Cerebellar cortex (tissue), 1 donor: ENCODE results near the gene OTUD5.
A peak's percentile ranks its signal among the peaks of the same experiment; 100 is the strongest.

Source experiments
- DNase-seq: peaks from one replicate; pipeline ENCODE4 v3.0.0-alpha.2; 2015; ENCODE audit warnings: low spot score

Gene OTUD5

GRCh38 chrX:48937054-48937907 lies 20.1 kb downstream of the OTUD5 start:
- DNase-seq, result no peak

- no peak for DNase-seq
Measured at GRCh38 chrX:48936429-48937053, 20.9 kb downstream of the OTUD5 start.

DNA sequence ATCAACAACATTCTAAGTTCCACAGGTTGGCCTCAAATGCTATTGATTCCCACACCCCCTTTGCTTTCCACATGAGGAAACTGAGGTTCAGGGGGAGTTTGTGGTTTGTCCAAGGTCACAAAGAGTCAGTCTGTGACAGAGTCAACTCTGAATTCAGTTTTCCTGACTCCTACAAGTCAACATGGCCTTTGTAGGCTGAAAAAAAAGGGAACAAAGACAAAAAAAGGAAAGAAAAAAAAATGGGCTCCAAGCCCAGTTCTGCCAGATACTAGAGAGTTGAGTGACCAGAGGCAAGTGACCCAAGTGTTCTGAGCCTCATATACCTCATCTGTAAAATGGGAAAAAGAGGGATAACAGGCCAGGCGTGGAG lies 22.1 kb downstream of the OTUD5 start:
- DNase-seq, result no peak

DNA sequence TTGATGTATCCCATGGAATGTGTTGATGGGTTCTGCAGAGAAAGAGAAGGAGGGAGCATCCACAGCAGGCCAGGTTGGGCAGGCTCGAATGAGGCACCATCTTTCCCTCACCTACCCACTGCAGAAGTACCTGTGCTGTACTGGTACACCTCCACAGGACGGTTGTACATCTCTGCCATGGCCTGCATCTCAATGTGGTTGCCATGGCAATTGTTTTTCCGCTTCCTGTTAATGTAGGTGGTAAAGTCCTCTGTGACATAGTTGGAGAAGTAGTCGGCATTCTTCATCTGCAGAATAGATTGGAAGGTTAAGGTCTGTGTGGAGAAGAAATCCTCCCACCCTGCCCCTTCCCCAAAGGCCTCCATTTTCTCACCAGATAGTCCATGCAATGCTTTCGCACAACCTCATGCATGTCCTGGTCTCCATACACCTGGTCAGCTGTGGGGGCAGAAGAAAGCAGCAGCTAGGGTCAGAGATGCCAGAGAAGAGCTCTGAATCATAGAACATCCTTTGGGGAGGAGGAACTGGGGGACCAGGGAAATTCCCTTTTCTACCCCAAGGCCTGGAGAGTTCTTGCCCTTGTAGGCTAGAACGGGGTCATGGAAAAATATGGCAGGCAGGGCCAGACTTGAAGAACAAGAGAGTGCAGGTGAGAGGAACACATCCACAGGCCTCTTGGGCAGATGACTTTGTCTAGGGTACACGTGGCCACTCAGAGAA lies 22.7 kb downstream of the OTUD5 start:
- DNase-seq, result no peak

- DNase-seq, result no peak
Measured at GRCh38 chrX:48933757-48934156, 23.6 kb downstream of the OTUD5 start.

- DNase-seq, result no peak
Measured at GRCh38 chrX:48927736-48928382, 29.5 kb downstream of the OTUD5 start.

- DNase-seq, result no peak
Measured at GRCh38 chrX:48927123-48927522, 30.3 kb downstream of the OTUD5 start.

DNA sequence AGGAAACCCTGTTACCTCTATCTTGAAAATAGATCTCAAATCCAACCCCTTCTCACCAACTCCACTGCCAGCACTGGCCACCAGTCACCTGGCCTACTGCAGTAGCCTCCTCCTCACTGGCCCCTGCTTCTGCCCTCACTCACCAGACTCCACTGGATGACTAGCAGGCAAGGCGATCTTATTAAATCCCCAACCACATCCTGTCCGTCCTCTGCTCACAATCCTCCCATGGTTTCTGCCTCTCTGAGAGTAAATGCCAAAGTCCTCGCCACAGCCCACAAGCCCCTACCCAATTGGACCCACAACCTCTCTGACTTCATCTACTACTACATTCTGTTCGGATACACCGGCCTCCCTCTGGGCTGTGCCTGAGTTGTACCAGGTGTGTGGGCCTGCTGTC lies 33.1 kb downstream of the OTUD5 start:
- DNase-seq, result no peak

- no peak for DNase-seq
Measured at GRCh38 chrX:48923771-48924170, 33.6 kb downstream of the OTUD5 start.

DNA sequence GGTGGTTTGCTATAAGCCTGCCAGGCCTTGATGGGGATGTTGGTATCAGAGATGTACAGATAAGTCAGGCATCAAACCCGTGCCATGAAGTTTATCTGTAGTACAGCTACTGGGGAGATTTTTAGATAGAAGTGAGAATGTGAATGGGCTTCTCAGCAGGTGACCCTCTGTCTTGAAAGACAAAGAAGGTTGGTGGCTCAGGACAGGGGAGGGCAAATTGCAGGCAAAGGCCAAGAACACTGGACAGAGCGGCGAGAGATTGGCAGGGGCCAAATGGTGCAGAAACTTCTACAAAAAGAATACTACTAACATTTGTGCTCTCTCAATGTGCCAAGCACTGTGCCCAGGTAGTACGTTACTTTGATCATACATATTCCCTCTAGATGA lies 36.7 kb downstream of the OTUD5 start:
- no peak for DNase-seq

DNA sequence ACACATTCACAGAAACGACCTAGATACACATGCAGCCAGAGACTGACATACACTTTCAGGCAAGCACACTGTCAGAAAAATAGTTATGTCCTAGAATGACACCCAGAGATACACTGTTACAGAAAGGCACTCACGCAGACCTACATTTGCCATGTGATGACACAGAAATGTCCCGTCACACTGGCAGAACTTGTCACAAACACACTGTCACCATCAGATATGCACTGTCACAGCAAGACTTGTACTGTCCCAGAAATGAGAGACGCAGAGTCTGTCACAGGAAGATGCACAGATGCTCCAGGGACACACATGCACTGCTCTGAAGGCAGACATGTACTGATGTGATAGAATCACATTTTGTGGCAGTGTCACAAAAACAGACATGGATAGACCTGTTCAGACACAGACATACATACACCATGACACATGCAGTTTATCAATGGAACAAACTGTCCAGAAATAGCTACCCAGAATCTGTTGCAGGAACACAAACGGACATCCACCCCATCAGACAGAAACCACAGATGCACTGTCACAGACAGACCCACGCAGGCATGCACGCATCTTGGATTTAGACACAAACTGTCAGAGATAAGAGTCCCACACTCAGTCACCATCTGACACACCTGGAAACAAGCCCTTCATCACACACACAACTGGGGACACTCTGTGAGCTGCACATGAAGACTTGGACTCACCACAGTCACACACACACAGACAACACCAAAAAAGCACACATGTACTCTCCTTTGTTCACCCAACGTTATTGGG lies 37.3 kb downstream of the OTUD5 start:
- DNase-seq, result peak; percentile 14

DNA sequence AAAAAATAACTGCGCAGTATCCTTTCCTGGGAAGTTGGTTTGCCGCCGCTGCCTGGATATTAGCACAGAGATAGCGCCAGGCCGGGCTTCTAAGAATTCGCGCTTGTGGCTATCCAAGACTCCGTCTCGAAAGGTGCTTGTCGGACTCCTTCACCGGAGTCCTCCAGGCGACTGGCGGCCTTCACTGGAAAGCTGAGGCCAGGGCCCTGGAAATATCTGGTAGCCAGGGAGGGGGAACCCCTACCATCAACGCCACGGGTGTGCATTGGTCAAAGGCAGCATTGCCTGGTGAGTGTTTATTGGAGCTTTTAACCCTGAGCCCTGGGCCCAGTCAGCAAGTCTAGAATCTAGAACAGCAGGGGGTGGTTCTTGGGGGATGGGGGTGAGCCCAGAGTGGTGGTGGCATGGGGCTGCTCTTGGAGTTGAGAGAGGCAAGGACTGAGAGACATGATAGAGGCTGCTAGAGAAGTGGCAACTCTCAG lies 38.0 kb downstream of the OTUD5 start:
- DNase-seq, result no peak

- peak; percentile 97 for DNase-seq
Measured at GRCh38 chrX:48918643-48919340, 38.6 kb downstream of the OTUD5 start, which contains the start of gene PIM2. Gene PIM2, minus strand, starts transcription at chrX:48919024. Its CDS starts 190 bp downstream, at chrX:48918834.

GRCh38 chrX:48918301-48918642 lies 39.1 kb downstream of the OTUD5 start:
- DNase-seq, result peak; percentile 6

- DNase-seq, result peak; percentile 90
Measured at GRCh38 chrX:48917139-48918001, 40.0 kb downstream of the OTUD5 start.

DNA sequence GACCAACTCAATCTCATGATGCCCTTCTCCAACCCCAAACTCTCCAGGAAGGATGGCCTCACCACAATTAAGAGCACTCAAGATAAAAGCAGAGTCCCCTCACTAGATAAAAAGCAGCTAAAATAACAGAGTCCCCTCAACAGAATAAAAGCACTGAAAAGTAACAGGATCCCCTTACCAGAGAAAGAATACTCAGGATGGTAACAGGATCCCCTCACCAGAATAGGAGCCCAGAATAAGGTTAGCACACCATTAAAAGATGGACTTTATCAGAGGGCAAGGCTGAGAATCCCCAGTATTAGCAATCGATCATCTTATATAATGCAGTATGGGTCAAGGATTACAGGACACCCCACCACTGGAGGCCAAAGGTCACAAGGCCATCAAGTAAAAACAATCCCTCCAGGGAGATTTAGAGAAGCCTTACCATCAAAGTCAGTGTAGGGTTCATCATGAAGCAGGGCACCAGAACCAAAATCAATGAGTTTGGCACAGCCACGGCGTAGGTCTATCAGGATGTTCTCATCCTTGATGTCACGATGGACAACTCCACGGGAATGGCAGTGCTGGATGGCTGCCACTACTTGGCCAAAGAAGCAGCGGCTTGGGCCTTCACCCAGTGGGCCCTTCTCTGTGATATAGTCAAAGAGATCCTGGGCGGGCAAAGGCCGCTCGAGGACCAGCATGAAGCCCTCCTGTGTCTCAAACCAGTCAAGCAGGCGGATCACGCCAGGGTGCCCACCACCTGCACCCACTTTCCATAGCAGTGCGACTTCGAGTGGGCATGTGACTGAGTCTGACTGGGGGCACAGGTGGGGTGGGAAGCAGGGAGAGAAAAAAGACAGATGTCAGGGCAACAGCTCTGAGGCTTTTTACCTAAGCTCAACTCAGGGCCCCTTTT lies 42.6 kb downstream of the OTUD5 start:
- DNase-seq, result no peak

DNA sequence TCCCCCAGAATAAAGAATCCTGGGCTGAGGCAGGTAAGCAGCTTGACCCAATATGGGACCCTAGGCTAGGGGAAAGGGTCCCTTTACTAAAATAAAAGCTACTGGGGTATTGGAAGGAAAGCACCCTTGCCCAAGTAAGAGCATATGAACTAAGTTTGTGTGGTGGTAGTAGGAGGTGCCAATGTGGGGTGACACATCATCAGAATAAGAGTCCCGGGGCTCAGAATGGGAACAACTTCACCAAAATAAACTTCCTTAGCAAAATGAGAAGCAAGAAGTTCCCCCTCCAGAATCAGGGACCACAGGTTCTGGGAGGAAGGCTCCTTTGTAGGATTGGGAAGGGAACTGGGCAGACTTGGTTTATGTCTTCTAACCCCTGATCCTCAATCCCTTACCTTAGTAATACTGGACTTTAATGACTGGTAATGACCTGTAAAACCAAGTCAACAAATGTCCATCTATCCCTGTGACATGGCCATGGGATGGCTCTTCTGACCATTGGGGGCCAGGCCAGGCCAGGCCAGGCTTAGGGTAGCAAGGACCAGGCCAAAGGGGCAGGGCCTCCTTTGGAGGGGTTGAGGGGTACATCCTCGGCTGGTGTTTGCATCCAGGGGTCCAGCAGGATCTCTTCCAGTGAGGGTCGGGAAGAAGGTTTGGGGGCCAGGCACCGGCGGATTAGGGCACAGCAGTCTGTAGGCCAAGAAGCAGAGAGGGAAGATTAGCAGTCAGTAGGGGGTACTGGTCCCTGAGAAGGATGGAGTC lies 43.6 kb downstream of the OTUD5 start:
- DNase-seq, result no peak
